ENCODE results near the gene KCNQ5. TPM values are rescaled to one million over a fixed set of nuclear protein-coding genes. Genes with fewer than 3 reads are reported as not detected.

KCNQ5 gene
- total and polyA plus RNA-seq, 11 donors, result 0.06 to 0.18 TPM; not detected in 9

GRCh38 chr6:73086726-73087125 lies 464.9 kb downstream of the KCNQ5 start:
- ATAC-seq, result no peak

DNA sequence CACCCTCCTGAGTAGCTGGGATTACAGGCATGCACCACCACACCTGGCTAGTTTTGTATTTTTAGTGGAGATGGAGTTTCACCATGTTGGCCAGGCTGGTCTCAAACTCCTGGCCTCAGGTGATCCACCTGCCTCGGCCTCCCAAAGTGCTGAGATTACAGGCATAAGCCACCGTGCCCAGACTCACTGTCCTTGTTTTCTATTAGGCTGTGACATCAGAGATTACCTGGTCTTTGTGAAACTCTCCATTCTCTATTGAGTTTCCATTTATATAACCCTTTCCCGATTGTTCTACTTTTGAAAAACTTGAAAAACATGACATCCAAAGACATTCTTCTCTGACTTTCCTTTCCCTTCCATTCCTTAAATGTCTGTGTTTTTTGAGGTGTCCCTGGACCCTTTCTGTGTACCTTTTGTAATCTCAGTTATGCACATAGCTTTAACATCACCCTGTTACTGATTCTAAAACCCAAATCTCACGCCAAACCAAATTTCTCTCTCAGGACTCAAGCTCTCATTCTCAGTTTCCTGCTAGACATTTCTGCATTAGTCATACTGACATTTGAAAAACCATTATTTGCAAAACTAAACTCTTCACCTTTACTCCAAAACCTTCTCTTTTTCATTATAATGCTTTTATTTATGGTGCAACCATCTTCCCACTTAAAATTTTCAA lies 466.4 kb downstream of the KCNQ5 start:
- 75 to 84% (median 82%) methylated on average over 4 of the region's 4 CpGs for WGBS, 4 donors
- Histone ChIP-seq H3K4me3 (no peak overlapping the region), H3K27ac (no peak overlapping the region), H3K9me3 (peaks cover 0 to 10% (median 0%) of the 10 kb centered on the region in 12 donors), H3K36me3 (no peaks in the 10 kb centered on the region), H3K27me3 (no peaks in the 10 kb centered on the region), H3K4me1 (no peaks in the 10 kb centered on the region)
- intact Hi-C loops (cut with DNase I), result no loop called here
- no peak for DNase-seq
- no peak for ATAC-seq
- TF ChIP-seq CTCF (IDR thresholded peaks at IDR 0.05), result no peak
- no peak for TF ChIP-seq POLR2A (IDR thresholded peaks at IDR 0.05)

More at GRCh38 chr6:73086726-73087125, 464.9 kb downstream of the KCNQ5 start:
- no peak overlapping the region for H3K4me3 ChIP-seq
- H3K27me3 ChIP-seq, result no peaks in the 10 kb centered on the region
- H3K36me3 ChIP-seq, result no peaks in the 10 kb centered on the region
- WGBS, 4 donors, result 72 to 91% (median 90%) methylated on average over 2 of the region's 2 CpGs
- no peak overlapping the region for H3K27ac ChIP-seq
- DNase-seq, result no peak
- no peak for TF ChIP-seq POLR2A (IDR thresholded peaks at IDR 0.05)
- no peak for TF ChIP-seq CTCF (IDR thresholded peaks at IDR 0.05)
- no peaks in the 10 kb centered on the region for H3K4me1 ChIP-seq
- peaks cover 0 to 8% (median 0%) of the 10 kb centered on the region in 12 donors for H3K9me3 ChIP-seq
- intact Hi-C loops (cut with DNase I), result no loop called here

- 57 to 62% (median 59%) methylated on average over 4 of the region's 4 CpGs for WGBS, 4 donors
- H3K4me1 ChIP-seq, result no peaks in the 10 kb centered on the region
- TF ChIP-seq CTCF (IDR thresholded peaks at IDR 0.05), result no peak
- no peak for TF ChIP-seq POLR2A (IDR thresholded peaks at IDR 0.05)
- no peak overlapping the region for H3K27ac ChIP-seq
- H3K27me3 ChIP-seq, result peaks cover 0 to 4% (median 0%) of the 10 kb centered on the region in 9 donors
- no peak overlapping the region for H3K4me3 ChIP-seq
- intact Hi-C loops (cut with DNase I), result no loop called here
- no peak for ATAC-seq
- H3K36me3 ChIP-seq, result no peaks in the 10 kb centered on the region
- peaks cover 0 to 4% (median 0%) of the 10 kb centered on the region in 12 donors for H3K9me3 ChIP-seq
- DNase-seq, result no peak
Measured at GRCh38 chr6:73104921-73105320, 483.1 kb downstream of the KCNQ5 start.

- Histone ChIP-seq H3K4me1 (no peaks in the 10 kb centered on the region), H3K36me3 (no peaks in the 10 kb centered on the region), H3K9me3 (peaks cover 0 to 4% (median 0%) of the 10 kb centered on the region in 12 donors), H3K27me3 (peaks cover 0 to 4% (median 0%) of the 10 kb centered on the region in 9 donors), H3K4me3 (no peak overlapping the region), H3K27ac (no peak overlapping the region)
- DNase-seq, result no peak
- no peak for TF ChIP-seq CTCF (IDR thresholded peaks at IDR 0.05)
- no peak for TF ChIP-seq POLR2A (IDR thresholded peaks at IDR 0.05)
- WGBS, 4 donors, result 71 to 85% (median 80%) methylated on average over 1 of the region's 1 CpG
- intact Hi-C loops (cut with DNase I), result no loop called here
- ATAC-seq, result no peak
Measured at GRCh38 chr6:73107016-73107415, 485.2 kb downstream of the KCNQ5 start.
